Activated CD4-positive, alpha-beta T cell treated with anti-CD3 and anti-CD28 coated beads, Interleukin-2, Interleukin-4, amounts not matched to agents 100 ng/mL and 50 ng/mL, durations not matched to agents 16 hours and 8 hours (primary cell): ENCODE measurements around the gene ELMO2.

Experiments
- DNase-seq: peaks from one replicate; pipeline ENCODE4 v3.0.0-alpha.2; 2020; ENCODE audit warnings: low spot score

ELMO2 gene

DNA sequence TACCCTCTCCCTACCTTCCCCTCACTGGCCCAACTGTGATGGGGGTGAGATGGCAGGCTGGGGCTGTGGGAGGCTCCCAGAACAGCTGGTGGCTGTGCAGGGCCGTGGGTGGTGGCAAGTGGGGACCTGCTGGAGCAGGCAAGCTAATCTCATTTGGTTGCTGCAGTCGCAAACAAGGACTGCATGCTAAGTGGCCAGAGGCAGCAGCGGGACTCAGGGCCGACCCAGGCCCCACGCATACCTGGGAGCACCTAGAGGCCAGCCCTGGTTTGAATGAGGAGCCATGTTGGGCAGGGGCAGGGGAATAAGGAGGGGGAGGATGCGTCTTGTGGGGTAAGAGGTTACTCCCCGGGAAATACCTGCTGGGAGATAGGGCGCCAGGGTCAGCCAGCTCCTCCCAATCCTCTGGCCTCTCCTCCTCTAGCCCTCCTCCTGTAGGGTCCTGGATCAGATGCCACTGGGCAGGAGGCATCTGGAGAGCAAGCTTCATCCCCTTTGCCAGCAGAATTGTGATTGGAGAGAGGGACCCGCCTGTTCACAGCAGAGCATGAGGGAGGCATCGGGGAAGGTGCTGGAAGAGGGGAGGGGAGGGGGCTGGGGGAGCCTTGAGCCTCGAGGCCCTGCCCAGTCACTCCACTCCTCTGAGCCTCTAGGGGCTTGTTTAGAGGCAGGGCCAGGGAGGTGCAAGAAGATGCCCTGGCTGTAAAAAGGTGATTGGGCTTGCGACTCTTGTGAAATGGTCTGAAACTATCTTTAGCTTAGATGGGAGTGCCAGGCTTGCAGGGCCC is 73.8 kb downstream of the ELMO2 start:
- DNase-seq: no peak

- no peak for DNase-seq
These were observed 74.6 kb downstream of the ELMO2 start for GRCh38 chr20:46331611-46332361.

GRCh38 chr20:46330831-46331371 is 75.5 kb downstream of the ELMO2 start:
- no peak for DNase-seq

DNA sequence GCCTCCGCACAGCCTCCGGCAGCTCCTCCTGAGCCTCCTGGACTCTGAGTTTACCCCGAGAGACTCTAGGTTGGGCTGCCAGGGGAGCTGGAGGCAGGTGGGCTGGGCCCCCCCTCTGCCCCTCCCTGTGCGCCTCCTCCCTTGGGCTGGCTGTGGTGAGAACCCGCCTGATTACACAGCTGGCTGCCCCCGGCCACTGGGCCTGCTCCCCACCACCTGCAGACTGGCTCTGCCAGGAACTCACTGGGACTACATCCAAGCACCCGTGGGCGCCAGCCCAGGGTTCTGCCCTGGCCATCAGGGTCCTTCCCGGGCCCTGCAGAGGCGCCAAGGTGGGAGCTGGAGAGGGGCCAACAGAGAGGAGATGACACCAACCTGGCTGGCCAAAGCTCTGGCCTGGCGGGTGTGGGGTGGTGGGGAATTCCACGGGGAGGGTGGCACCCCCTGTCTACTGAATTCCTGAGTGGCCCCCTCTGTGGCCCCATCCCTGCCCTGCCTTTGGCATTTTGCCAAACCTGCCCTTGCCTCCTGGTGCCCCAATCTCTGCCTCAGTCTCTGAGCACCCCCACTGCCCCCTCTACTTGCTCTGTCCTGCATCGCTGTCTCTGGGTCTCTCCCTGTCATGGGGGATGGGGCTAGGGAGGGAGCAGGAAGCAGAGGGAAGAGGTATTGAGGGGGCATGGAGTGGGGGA is 76.2 kb downstream of the ELMO2 start:
- DNase-seq: no peak

DNA sequence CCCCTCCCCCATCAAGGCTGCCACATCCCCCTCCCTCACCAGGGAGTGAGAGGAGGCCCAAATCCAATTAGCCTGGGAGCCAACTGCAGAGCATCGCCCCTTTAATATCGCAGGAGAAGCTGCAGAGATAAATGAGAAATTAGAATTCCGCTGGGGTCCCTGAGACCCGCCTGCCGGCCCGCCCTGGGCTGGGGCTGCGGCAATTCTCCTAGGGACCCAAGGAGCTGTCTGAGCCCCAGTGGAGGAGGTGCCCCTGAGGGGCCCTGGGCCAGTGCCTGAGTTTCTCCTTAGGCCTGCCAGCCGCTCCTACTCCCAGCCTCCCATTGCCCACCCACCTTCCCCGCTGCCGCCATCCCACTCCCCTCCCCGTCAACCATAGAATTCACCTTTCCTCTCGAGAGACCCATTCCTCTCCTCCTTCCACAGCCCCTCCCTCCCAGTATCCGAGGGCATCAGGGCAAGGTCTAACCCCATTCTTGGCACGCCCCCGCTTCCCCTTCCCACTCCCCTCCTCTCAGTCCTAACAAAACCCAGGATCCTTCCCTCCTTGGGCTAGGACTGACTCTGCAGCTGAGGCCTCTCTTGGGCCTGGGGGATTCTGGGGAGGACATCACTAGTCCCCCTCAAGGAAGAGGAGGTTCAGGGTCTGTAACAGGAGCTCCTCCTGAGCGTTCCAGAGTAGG is 78.1 kb downstream of the ELMO2 start:
- no peak for DNase-seq

DNA sequence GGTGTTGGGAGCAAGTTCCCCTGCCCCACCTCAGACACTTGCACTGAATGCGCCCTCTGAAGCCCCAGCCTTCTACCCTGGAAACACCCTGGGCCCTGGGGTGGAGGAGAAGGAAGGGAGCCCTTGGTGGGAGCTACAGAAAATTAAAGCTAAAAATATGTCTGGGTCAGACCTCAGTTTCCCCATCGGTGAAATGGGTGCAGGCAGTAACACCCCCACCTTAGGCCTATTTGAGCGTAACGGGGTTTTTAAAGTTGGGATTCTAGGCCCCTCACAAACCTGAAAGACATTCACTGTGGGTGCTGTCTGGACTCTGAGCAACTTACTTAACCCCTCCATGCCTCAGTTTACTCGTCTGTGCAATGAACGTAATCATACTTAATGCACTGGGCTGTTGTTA is 78.9 kb downstream of the ELMO2 start:
- DNase-seq: no peak

DNA sequence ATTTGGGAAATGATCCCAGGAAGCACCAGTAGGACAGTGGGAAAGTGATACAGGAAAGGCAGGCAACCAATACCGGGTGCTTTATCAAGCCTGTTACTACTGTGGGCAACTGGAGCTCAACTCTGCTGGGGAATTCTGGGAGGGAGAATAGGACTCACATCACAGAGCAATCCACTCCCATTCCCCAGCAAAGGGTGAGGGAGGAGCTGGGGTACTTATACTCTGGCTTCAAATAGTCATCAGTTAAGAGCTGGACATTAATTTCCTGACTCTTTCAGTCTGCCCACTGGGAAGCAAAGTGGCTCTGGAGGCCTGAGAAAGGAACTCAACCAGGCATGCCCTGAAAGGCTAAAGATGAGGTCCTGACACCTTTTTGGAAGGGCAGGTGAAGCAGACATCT is 80.6 kb downstream of the ELMO2 start:
- DNase-seq: no peak

DNA sequence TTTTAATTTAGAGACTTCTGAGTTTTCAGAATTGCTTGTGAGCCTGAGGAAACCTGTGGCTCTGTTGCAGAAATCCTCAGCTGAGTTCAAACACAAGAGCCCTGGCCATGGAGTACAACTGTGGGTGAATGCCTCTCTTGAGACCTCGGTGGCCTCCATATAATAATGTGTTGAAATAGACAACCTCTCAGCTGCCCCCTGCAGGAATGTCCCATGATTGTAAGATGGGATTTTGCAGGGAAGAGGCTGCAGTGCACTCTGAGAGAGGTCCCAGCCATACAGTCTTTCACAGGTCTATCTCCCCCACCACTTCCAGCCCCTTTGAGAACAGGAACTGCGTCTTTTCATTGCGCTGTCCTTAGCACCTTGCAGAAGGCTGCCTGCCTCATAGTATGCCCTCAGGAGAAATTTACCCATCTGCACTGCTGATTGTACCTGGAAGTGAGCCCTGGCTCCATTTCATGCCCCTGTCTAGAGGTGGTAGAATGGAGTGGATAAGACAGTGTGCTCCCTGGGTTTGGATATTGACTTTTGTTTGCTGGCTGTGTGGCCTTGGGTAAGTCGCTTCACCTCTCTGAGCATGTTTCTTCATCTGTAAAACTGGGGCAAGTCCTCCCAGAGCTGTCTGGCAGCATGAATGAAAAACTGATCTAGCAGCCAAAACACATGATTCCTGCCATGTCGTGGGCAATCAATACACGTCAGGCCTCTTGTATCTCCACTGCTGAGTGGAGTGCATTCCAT is 81.3 kb downstream of the ELMO2 start:
- DNase-seq: peak; percentile 13

GRCh38 chr20:46324379-46324778 is 82.0 kb downstream of the ELMO2 start:
- DNase-seq: no peak

DNA sequence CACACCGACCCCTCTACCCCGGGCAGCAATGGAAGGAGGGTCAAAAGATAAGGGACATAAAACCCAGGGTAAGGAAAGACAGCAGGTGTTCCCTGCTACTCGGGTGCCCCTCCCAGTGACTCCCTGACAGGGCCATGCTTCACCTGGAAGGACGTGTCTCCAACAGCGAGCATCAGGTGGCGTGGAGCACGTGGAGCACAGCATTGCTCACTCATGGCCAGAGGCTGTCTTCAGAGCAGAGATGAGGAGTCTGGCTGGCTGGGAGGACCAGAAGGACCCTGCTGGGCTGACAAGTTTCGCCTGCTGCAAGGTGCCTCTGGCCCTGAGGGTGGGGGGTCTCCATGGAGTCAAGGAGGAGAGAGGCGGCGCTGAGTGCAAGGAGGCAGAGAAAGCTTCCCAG is 82.9 kb downstream of the ELMO2 start:
- DNase-seq: no peak

DNA sequence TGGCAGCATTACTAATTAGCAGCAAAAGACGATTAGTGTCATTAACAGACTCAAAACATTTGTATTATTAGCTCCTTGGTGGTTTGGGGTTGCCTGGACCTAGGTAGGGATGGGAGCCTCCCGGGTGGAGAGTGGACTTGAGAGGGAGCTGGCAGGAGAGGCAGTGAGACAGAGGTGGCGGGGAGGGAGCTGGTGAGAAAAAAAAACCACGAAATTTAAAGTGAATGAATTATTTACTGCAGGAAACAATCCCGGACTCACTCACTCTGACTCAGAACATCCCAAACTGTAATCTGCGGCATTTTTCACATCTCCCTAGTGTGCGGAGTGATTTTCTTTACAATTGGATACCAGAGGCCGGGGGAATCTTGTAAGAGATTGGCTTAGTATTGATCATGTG is 83.8 kb downstream of the ELMO2 start:
- DNase-seq: no peak

GRCh38 chr20:46317685-46318177 is 88.7 kb downstream of the ELMO2 start:
- no peak for DNase-seq

DNA sequence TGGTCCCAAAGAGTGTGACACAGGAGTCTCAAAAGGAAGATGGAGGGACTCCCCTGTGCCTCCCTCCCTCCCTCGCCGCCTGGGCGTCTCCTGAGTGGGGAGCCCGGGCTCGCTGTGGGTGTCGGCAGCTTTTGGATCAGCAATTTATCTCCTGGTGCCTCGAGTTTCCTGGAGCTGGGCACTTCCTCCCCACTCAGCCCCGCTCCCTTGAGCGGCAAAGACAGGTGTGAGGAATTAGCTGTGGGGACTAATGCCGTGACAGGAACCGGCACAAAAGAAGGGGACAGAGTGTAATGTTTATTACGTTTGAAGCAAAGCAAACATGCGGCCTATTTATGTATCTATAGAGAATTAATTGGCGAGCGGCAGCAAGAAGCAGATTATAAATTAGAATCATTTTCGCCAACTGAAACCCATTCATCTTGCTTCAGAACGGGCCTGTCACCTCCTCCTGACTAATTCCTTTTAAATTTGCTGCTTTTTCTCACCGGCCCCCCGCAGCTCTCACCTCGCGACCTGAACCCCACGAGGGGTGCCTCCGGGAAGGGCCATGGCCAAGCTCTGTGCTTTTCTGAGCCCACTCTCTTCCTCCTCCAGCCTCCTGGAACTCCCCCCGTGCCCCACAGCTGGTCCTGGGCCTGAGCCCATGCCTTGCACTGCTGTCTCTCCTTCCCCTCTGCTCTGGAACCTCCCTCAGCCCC is 89.3 kb downstream of the ELMO2 start:
- no peak for DNase-seq
